Activated CD8-positive, alpha-beta memory T cell treated with anti-CD3 and anti-CD28 coated beads for 36 hours (primary cell): Measurements from ENCODE around the gene STRN. TPM values are rescaled to one million over a fixed set of nuclear protein-coding genes. Genes with fewer than 3 reads are reported as not detected.
"Not testable (repeated sequence)": the region's sequence is repeated elsewhere in the genome, so short reads cannot be mapped to it uniquely, and the experiment has no call there.

Experiments
- CTCF ChIA-PET: fragments of 350-600 bp; sonication (Branson Sonifier 250); formaldehyde crosslinking; loops from one replicate; lab custom pipeline; 2021; ENCODE audit warnings: antibody characterized with exemption; lab: Charles Lee
- POLR2A ChIA-PET: fragments of 350-600 bp; sonication (Branson Sonifier 250); formaldehyde crosslinking; loops from one replicate; lab custom pipeline; 2021; ENCODE audit warnings: antibody characterized with exemption; lab: Charles Lee
- total RNA-seq, 2 experiments: library from RNA; stranded (reverse); gene quantifications; one replicate each; pipeline ENCODE4 v1.2.3, GENCODE V29; 2021

STRN gene
- total RNA-seq, result 10 to 100 TPM; 25.6 to 27.9 TPM

DNA sequence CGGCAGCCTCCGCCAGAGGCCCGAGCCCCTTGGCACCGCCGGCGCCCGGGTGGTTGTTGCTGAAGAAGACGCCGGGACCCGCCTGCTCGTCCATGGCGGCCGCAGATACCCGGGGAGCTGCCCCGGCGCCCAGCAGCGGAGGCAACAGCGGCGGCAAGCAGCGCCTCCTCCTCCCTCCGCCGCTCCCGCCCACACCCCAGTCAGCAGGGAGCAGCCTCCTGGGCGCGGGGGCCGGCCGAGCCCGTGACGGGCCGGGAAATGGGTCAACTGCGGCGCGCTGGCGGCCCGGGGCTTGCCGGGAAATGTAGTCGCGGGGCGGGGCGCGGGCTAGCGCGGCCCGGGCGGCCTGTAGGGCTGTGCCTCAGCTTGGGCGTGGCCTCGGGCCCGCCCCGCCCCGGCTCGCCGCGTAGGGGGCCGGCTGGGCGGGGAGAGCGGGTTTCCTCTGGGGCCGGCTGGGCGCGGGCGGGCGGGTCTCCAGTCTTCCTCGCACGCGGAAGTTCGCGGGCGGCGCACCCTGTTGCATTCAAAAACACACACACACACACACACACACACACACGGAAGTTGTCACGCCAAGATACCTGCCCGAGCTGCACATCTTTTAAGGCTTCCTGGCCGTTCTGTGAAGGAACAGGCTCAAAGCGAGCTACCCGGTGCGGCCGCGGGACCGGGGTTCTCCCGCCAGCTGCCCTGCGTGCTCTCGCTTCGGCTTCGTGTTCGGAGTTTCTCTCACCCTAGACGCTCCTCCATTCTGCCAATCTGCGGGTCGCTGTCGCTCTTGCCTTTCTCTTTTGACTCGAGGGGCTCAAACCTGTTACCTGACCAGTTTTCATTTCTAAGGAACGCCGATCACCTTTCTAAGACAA is at the start of gene STRN:
Gene STRN (minus strand): TSS at position 167 of the 866 bp plus-strand sequence. CDS start 73 bp downstream, at position 94.
- ChIA-PET POLR2A (interaction anchor here (0.5 to 0.6 kb wide), 3 partner anchors 37 to 78 kb away, joined by 4 to 8 read pairs (median 5); no protein-coding TSS in a partner anchor), CTCF (no interaction called here)

DNA sequence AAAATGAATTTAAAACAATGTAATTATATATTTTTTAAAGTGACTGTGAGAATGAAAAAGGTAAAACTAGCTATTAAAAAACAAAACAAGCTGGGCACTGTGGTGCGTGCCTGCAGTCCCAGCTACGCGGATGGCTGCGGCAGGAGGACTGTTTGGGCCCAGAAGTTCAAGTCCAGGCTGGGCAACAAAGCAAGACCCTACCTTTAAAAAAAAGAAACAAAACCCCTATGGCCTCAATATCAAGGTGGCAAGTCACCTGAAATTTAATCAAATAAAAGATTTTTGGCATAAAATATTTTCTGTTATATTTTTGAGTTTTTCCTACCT is 46.9 kb upstream of the STRN start:
- CTCF ChIA-PET, result no interaction called here

GRCh38 chr2:37011130-37011529 is 44.8 kb upstream of the STRN start:
- POLR2A ChIA-PET, result no interaction called here
- CTCF ChIA-PET, result no interaction called here

More for the DNA sequence above, 46.9 kb upstream of the STRN start:
- POLR2A ChIA-PET, result no interaction called here

DNA sequence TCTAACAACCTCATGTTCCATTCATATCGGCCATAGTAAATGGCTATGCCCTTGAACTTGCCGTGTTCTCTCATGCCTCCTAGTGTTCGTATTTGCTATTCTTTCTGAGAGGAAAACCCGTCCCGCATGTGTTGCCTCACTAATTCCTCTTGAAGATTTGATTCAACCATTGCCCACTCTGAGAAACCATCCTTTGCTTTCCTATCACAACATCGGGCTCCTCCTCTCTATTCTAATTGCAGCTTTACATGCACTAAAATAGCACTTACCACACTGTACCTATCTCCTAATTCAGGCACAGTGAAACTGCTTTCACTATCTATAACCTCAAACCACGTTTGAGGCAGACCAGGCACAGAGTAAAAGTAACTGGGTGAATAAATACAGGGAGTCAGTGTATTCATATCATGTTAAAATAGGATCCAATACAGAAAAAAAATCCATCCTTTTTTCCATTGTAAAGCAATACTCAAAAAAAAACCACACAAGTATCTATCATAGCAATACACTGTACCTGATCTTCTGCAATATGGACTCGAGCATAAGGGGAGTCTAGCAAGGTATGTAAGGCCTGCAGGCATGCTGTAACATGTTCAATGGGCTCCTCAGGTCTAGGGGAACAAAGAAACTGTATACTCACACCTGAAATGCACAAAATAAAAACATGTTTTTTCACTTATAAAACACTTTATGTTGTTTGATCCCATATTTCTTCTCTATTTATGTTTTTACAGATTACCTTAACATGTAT is 39.0 kb upstream of the STRN start:
- POLR2A ChIA-PET, result no interaction called here
- CTCF ChIA-PET, result no interaction called here

- ChIA-PET CTCF (no interaction called here), POLR2A (interaction anchor here (0.5 kb wide), 1 partner anchor 1420 kb away, joined by 3 read pairs; no protein-coding TSS in a partner anchor)
Observed at GRCh38 chr2:37000988-37001556, 34.7 kb upstream of the STRN start.

DNA sequence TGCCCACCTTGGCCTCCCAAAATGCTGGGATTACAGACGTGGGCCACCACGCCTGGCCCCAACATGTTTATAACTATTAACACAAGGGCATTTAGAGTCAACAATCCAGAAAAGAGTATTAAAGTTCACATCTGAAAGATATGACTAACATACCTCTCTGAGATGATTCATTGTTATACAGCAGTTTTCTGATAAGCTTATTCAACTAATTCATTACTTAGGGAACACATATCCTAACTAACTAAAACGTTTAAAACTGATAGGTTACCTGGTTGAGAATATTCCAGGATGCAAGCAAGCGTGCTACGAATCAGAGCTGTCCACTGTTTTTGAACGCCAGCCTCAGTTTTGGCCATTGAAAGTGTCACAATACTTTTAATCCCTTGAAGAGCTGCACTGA is 34.0 kb upstream of the STRN start:
- ChIA-PET POLR2A (no interaction called here), CTCF (no interaction called here)

DNA sequence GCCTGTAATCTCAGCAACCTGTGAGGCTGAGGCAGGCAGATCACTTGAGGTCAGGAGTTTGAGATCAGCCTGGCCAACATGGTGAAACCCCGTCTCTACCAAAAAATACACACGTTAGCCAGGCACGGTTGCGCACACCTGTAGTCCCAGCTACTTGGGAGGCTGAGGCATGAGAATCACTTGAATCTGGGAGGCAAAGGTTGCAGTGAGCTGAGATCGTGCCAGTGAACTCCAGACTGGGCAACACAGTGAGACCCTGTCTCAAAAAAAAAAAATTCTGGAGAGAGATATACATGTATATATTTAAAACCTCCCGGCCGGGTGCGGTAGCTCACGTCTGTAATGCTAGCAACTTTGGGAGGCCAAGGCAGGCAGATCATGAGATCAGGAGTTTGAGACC is 33.1 kb upstream of the STRN start:
- CTCF ChIA-PET, POLR2A ChIA-PET: not testable (repeated sequence)

GRCh38 chr2:36993841-36994620 is 27.7 kb upstream of the STRN start:
- POLR2A ChIA-PET, result no interaction called here
- CTCF ChIA-PET, result no interaction called here

DNA sequence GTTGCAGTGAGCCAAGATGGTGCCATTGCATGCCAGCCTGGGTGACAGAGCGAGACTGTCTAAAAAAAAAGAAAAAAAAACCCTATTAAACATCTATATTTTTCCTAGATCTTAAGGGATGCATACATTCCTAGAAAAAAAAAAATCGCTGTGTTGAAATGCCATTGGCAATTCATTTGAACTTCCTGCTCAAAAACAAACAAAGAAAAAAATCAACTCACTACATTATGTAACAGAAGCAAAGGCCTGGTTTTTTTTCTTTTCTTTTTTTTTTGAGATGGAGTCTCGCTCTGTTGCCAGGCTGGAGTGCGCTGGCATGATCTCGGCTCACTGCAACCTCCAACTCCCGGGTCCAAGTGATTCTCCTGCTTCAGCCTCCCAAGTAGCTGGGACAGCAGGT is 21.7 kb upstream of the STRN start:
- ChIA-PET POLR2A (no interaction called here), CTCF (no interaction called here)

DNA sequence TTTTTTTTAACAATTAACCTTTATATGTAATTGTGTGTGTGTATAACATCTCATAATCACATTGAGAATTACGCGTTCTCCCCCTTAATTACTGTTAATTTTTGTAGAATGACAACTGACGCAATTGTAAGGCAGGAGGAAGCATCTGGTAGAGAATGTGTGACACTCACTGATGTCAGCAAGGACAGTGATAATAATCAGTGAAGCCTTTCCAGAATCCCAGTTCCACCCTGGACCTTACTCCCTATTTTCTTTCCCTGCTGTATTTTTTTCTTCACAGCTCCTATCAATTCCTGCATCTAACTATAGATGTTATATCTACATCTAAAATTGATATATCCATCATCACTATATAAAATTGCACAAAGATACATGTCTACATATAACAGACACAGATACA is 16.1 kb upstream of the STRN start:
- CTCF ChIA-PET, result no interaction called here
- POLR2A ChIA-PET, result no interaction called here

DNA sequence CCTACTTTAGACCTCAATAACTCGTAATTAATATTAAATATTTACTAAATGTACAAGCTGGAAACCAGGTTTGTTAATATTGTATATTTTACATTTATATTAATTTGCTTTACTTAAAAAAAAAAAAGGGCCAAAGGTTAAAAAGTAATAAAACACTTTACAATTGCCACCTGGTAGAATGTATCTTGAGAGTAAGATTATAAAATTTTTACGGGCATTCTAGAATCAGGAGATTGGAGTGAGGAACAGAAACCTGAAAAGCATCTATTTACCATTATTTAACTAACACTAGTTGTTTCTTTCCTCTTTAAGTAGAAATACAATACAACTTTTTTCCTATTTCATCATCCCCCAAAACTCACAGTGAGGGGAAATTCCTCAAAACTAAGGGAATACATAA is 15.6 kb upstream of the STRN start:
- ChIA-PET CTCF (no interaction called here), POLR2A (no interaction called here)

- POLR2A ChIA-PET, CTCF ChIA-PET: not testable (repeated sequence)
Observed at GRCh38 chr2:36979007-36979406, 12.7 kb upstream of the STRN start.

DNA sequence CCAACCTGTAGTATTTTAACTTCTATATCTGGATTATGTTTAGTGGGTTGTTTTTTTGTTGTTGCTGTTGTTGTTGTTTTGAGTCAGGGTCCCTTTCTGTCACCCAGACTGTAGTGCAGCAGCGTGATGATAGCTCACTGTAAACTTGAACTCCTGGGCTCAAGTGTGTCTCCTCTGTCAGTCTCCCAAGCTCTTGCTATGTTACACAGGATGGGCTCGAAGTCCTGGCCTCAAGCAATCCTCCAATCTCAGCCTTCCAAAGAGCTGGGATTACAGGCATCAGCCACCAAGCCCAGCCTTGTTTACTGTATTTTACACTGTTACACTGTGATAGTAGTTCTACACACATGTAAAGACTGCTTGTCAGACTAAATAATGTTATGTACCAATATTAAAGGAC is 9.7 kb upstream of the STRN start:
- ChIA-PET POLR2A (no interaction called here), CTCF (interaction anchor here (0.6 kb wide), 1 partner anchor 426 kb away, joined by 3 read pairs; no protein-coding TSS in a partner anchor)

DNA sequence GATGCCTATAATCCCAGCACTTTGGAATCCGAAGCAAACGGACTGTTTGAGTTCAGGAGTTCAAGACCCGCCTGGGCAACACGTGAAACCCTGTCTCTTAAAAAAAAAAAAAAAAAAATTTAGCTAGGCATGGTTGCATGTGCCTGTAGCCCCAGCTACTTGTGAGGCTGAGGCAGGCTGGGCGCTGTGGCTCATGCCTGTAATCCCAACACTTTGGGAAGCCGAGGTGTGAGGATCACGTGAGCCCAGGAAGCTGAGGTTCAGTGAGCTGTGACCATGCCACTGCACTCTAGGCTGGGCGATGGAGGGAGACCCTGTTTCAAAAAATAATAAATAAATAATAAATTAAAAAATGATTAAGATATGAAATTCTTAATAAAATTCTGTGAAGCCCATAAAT is 9.0 kb upstream of the STRN start:
- ChIA-PET CTCF (no interaction called here), POLR2A (no interaction called here)

- ChIA-PET CTCF (no interaction called here), POLR2A (no interaction called here)
Observed at GRCh38 chr2:36973320-36973719, 7.0 kb upstream of the STRN start.

DNA sequence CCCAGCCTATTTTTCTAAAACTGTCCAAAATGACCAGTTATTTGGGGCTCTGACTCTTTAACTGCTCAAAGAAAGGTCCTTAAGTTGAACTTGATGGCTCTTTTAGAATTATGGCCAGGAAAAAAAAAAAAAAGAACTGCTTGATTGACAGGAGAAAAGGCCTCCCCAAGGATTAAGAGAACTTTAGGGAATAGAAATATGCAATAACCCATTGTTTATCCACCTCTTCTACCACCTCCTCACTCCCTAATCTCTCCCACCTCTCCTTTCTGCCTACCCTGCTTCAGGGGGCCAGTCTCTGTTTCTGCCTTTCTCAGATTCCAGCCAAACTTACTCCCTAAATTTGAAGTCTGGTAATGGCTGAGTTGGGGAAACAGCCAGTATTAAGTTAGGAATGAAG is 5.7 kb upstream of the STRN start:
- ChIA-PET POLR2A (no interaction called here), CTCF (no interaction called here)

DNA sequence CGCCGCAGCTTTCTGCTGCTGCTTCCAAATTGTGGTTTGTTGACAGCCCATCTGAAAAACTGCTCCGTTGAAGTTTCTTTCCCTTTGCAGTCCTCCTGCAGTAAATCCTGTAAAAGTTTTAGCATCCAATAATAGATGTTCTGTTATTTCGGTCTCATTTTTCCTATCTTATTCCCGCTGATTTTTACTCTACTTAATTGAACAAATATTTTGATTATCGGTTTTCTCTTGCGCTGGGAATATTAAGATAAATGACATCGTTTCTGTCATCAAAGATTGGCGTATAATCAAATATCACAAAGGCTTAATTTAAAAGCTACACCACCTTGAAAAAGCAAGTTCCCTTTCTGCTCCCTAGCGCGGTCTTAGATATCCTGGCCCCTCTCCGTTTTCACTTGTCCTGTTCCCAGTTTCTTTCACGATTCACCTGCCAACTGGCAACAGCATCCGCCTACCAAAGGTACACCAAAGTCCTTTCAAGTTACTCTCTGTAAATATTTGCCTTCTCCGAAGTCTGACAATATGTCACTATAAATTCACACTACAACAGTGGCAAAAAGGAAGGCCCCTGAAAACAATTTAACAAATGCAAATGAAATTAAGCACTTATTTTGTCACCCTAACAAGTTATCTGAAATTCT is 1.0 kb upstream of the STRN start:
- CTCF ChIA-PET, result no interaction called here
- POLR2A ChIA-PET, result interaction anchor here (0.5 to 0.6 kb wide), 2 partner anchors 36 to 77 kb away, joined by 4 to 8 read pairs; no protein-coding TSS in a partner anchor

GRCh38 chr2:36965751-36966369 is 476 bp downstream of the STRN start:
- POLR2A ChIA-PET, result interaction anchor here (0.5 kb wide), 1 partner anchor 37 kb away, joined by 5 read pairs; no protein-coding TSS in a partner anchor

DNA sequence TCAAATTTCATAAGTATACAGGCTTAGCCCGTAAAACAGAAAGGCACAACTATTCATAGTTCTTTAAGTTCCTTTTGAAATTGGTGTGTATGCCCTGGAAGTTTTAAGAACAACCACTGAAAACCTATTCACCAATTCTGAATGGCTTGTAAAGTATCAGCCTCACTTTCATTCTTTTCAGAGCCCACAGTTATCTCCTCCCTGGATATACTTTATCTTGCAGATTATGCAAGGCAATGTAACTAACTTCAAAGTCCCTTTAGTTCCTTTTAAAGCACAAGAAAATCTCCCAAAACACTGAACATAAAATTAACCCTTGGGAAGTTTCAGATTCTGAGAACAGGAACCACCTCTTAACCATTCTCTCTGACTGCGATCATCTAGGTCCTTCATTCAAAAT is 1.1 kb downstream of the STRN start:
- ChIA-PET CTCF (no interaction called here), POLR2A (no interaction called here)

More at GRCh38 chr2:36965751-36966369, 476 bp downstream of the STRN start:
- CTCF ChIA-PET, result no interaction called here
